Heart left ventricle (tissue), 16 donors: ENCODE measurements around the gene KRI1. TPM values are rescaled to one million over a fixed set of nuclear protein-coding genes. Genes with fewer than 3 reads are reported as not detected.

Source experiments
- ATAC-seq, 4 donors: fragments of 200-7000 bp; cut with Tn5 transposase; one replicate each; pipeline ENCODE4 v1.9.1; 2020 to 2022; ENCODE audit warnings: moderate library complexity in 4 of 4, mild to moderate bottlenecking in 3 of 4, moderate number of reproducible peaks in 1 of 4
- DNase-seq, 5 donors: peaks; one replicate each; pipeline ENCODE4 v3.0.0-alpha.2; 2020
- H3K27ac ChIP-seq, 12 donors: fragments of 200-600 bp; sonication (generic) in 4 of 12; one replicate each; pipeline versions ENCODE4 v1.5.0 to v1.8.0; 2016 to 2022; ENCODE audit warnings: mild to moderate bottlenecking in 2 of 12
- H3K27me3 ChIP-seq, 9 donors: fragments of 200-600 bp; sonication (generic) in 2 of 9; one replicate each; pipeline versions ENCODE4 v1.5.1 to v1.8.0; 2016 to 2022; ENCODE audit warnings: mild to moderate bottlenecking in 3 of 9
- H3K36me3 ChIP-seq, 9 donors: fragments of 200-600 bp; sonication (generic) in 2 of 9; one replicate each; pipeline versions ENCODE4 v1.5.0 to v1.8.0; 2018 to 2022; ENCODE audit warnings: mild to moderate bottlenecking in 2 of 9
- H3K4me1 ChIP-seq, 12 donors: fragments of 200-600 bp; sonication (generic) in 4 of 12; one replicate each; pipeline versions ENCODE4 v1.5.0 to v1.8.0; 2016 to 2022; ENCODE audit warnings: mild to moderate bottlenecking in 3 of 12
- H3K4me3 ChIP-seq, 12 donors: fragments of 200-600 bp; sonication (generic) in 4 of 12; one replicate each; pipeline versions ENCODE4 v1.5.0 to v1.8.0; 2017 to 2022; ENCODE audit warnings: mild to moderate bottlenecking in 9 of 12, moderate library complexity in 4 of 12
- H3K9me3 ChIP-seq, 12 donors: fragments of 200-600 bp; sonication (generic) in 4 of 12; one replicate each; pipeline versions ENCODE4 v1.5.0 to v1.8.0; 2016 to 2022; ENCODE audit warnings: mild to moderate bottlenecking in 1 of 12
- POLR2A ChIP-seq, 2 donors: fragments of 450-650 bp; IDR thresholded peaks; one replicate each; pipeline ENCODE4 v1.6.1; 2017; ENCODE audit warnings: antibody characterized with exemption in 2 of 2, mild to moderate bottlenecking in 2 of 2, moderate library complexity in 2 of 2
- WGBS, 4 donors: extraction: QIAGEN DNeasy Blood & Tissue Kit in 2 of 4; methylation state at CpG; one replicate each; pipeline versions ENCODE4 v1.1.5 to v1.1.7; 2013 to 2018; 5-methylcytosine and 5-hydroxymethylcytosine counted together
- intact Hi-C, 10 donors: fragments of 100-400 bp; cut with DNase I; formaldehyde crosslinking; loops; one replicate each; pipeline versions ENCODE4 v1.11.1 to v1.14.2; 2022
- polyA plus RNA-seq, 2 donors: library from polyadenylated mRNA; stranded (reverse); fragments of 200-250 nt; gene quantifications; one replicate each; pipeline ENCODE4 v1.2.3, GENCODE V29; 2013
- total RNA-seq, 9 donors: library from RNA; depleted of rRNA in 2 of 9; stranded (reverse); fragments of >200 nt in 2 of 9; fragmentation: NEBNext Ultra II Directional in 3 of 9; extraction: Animal tissue kit (Norgen Biotek cat#: 25700) in 3 of 9; gene quantifications; one replicate each; pipeline versions ENCODE4 v1.1.0 to v1.2.4, GENCODE V29; 2016 to 2023
- TF ChIP-seq, protein P1 (sequence below), 12 donors: fragments of 200-600 bp; sonication (generic) in 4 of 12; IDR thresholded peaks; one replicate each; pipeline versions ENCODE4 v1.5.0 to v1.8.0; 2018 to 2022; ENCODE audit warnings: antibody characterized with exemption in 12 of 12, mild to moderate bottlenecking in 5 of 12
- donor health status: ischemic (EF 13 %, LVEDD 7.1; RV severe dilation, severe dysfunction).
- donor health status: healthy with polysubstance abuse.
- donor health status: DM: no; HTN: yes; CAD: no.
- donor health status: DM: no; HTN: no; CAD: no.
- donor health status: ischemic (EF 25% LVEDD 6.9; RV normal size, moderate dysfunction).
- donor health status: ischemic (EF 25% LVEDD 5.7; RV mildly dilated, moderate dysfunction).
- donor health status: healthy.
- donor health status: DM: yes; HTN: yes; CAD: no.
- donor health status: ischemic (EF 35%, LVEDD 5.7; RV mildly dilated, moderate dysfunction).
- donor health status: nonischemic (EF 11% LVEDD 7.7; RV severe dilation, severe dysfunction).
- donor health status: DM: yes; HTN: yes; CAD: no.
- donor health status: PGD.
- donor health status: ischemic (EF 29% LVEDD 5.4; RV normal size, mild dysfunction).
- donor health status: nonischemic (EF 23%, LVEDD 6.1; RV moderate dilation, normal function).

Gene KRI1
- total and polyA plus RNA-seq, 11 donors: 6.7 to 15.0 (median 10.4) TPM

DNA sequence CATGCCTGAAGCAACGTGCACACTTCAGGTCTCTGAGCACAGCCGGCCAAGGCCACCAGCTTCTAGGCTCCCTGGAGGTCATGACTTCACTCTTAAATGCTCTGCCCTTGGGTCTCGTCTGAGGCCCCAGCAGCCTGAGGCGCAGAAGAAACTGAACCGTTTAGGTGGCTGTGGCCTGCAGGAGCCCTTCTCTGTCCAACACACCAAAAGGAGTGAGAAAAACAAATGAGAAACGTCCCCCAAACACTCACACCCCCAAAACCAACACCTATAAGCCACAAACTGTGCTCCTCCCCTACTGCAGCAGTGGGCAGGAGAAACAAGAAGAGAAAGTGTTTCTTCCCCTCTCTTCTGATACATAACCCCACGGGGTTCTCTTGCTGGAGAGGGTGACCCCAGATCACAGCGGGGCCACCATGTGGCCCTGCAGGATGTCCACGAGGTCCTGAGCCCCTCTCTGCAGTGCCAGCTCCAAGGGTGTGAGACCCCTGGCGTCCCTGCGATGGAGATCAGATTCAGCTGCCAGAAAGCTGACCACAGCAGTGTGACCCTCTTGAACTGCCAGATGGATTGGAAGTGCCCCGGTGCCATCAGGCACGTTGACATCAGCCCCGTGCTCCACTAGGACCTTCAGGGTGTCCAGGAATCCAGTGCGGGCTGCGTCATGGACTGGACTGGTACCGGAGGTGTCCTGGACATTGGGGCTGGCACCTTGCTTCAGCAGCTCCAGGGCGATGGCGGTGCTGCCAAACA lies 1.0 kb upstream of the KRI1 start:
- DNase-seq (peak in 1 of 5 donors; percentile 50), ATAC-seq (no peak)
- peaks cover 8 to 47% (median 33%) of the 10 kb centered on the region in 12 donors for H3K4me1 ChIP-seq
- no peaks in the 10 kb centered on the region for H3K27me3 ChIP-seq
- intact Hi-C loops: loop anchor here in 8 of 10 donors (5.0 to 10.0 kb wide), 8 partner anchors 62 to 165 kb away; partner anchors contain the start of genes CDC37 (in 5 of the 8), KEAP1 (in 4 of the 8) and ILF3 (in 1 of the 8)
- peaks cover 0 to 13% (median 4%) of the 10 kb centered on the region in 9 donors for H3K36me3 ChIP-seq
- peak overlapping the region in 11 of 12 donors; percentile 64 to 94 (median 87) for H3K4me3 ChIP-seq
- WGBS, 4 donors: 59 to 72% (median 62%) methylated on average over 13 to 19 of the region's 19 CpGs
- H3K9me3 ChIP-seq: no peaks in the 10 kb centered on the region
- peak overlapping the region; percentile 19 to 91 (median 85) for H3K27ac ChIP-seq
- TF ChIP-seq, protein P1, sequence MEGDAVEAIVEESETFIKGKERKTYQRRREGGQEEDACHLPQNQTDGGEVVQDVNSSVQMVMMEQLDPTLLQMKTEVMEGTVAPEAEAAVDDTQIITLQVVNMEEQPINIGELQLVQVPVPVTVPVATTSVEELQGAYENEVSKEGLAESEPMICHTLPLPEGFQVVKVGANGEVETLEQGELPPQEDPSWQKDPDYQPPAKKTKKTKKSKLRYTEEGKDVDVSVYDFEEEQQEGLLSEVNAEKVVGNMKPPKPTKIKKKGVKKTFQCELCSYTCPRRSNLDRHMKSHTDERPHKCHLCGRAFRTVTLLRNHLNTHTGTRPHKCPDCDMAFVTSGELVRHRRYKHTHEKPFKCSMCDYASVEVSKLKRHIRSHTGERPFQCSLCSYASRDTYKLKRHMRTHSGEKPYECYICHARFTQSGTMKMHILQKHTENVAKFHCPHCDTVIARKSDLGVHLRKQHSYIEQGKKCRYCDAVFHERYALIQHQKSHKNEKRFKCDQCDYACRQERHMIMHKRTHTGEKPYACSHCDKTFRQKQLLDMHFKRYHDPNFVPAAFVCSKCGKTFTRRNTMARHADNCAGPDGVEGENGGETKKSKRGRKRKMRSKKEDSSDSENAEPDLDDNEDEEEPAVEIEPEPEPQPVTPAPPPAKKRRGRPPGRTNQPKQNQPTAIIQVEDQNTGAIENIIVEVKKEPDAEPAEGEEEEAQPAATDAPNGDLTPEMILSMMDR (IDR thresholded peaks at IDR 0.05): no peak
- TF ChIP-seq POLR2A (IDR thresholded peaks at IDR 0.05): no peak

DNA sequence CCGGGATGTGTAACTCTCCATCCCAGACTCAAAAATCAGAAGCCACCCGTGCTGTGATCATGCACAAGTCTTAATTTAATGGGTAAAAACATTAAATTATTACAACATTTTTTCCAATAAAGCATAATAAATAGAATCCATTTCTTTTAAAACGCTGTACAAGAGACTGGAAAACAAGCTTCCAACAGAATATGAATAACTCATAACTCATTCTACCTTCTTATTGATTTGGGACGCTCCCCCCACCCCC lies 523 bp upstream of the KRI1 start:
- Histone ChIP-seq H3K27ac (peak overlapping the region; percentile 19 to 91 (median 85)), H3K4me1 (peaks cover 8 to 46% (median 33%) of the 10 kb centered on the region in 12 donors), H3K36me3 (peaks cover 0 to 16% (median 6%) of the 10 kb centered on the region in 9 donors), H3K9me3 (no peaks in the 10 kb centered on the region), H3K4me3 (peak overlapping the region in 11 of 12 donors; percentile 64 to 94 (median 87)), H3K27me3 (no peaks in the 10 kb centered on the region)
- WGBS, 4 donors: 10 to 13% (median 11%) methylated on average over 4 of the region's 4 CpGs
- no peak for TF ChIP-seq POLR2A (IDR thresholded peaks at IDR 0.05)
- TF ChIP-seq, protein P1 (IDR thresholded peaks at IDR 0.05): no peak
- no peak for ATAC-seq
- intact Hi-C loops: loop anchor here in 8 of 10 donors (5.0 to 10.0 kb wide), 8 partner anchors 62 to 164 kb away; partner anchors contain the start of genes CDC37 (in 5 of the 8), KEAP1 (in 4 of the 8) and ILF3 (in 1 of the 8)
- DNase-seq: no peak

DNA sequence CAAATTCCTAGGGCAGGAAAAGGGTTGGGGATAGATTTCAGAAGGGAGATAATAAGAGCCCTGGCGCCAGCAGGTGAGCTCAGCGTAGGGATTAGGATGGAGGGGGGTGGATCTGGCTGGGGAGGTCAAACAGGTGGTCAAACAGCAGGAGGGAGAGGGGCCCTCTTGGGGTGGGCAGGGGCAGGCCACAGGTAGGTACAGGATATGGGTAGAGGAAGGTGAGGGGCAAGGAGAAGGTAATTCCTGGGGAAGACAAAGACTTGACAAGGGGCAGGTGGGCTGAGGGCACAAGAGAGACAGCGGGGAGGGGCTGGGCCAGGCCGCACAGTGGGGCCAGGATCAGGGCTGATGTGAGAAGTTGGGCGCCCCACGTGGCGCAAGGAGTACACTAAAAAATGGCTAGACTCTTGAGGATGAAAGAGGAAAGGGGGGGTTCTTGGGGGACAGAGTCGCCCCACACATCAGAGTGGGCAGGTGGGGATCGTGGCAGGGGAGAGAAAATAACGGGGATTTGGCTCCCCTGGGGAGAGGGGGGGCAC lies 713 bp downstream of the KRI1 start:
- intact Hi-C loops: loop anchor here in 8 of 10 donors (2.0 to 10.0 kb wide), 10 partner anchors 18 to 163 kb away; partner anchors contain the start of genes CDC37 (in 5 of the 8), KEAP1 (in 4 of the 8) and ILF3 (in 1 of the 8)
- no peaks in the 10 kb centered on the region for H3K9me3 ChIP-seq
- DNase-seq (peak in 2 of 5 donors; percentile 45 to 50), ATAC-seq (peak in 1 of 4 donors; percentile 4)
- H3K4me3 ChIP-seq: peak overlapping the region; percentile 64 to 94 (median 86)
- peaks cover 8 to 46% (median 33%) of the 10 kb centered on the region in 12 donors for H3K4me1 ChIP-seq
- TF ChIP-seq POLR2A (IDR thresholded peaks at IDR 0.05): no peak
- TF ChIP-seq, protein P1 (IDR thresholded peaks at IDR 0.05): no peak
- H3K36me3 ChIP-seq: peaks cover 0 to 29% (median 18%) of the 10 kb centered on the region in 9 donors
- H3K27me3 ChIP-seq: no peaks in the 10 kb centered on the region
- WGBS, 4 donors: 19 to 35% (median 28%) methylated on average over 10 of the region's 10 CpGs
- peak overlapping the region; percentile 68 to 91 (median 85) for H3K27ac ChIP-seq

DNA sequence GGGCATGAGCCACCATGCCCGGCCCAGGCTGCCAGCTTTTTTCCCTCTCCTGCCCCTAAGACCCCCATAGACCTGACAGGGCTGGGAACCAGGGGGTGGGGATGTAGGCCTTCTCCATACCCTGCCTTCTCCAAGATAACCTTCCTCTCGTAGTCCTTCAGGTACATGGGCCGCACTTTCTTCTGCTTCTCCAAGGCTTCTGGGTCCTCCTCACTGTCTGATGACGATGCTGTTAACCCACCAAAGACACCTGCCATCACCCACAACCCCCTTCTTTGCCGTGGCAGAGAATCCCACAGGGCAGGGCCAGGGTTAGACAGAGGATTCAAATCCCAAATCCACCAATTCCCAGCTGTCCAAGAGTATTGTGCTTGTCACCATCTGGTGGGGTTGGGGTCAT lies 3.2 kb downstream of the KRI1 start:
- Histone ChIP-seq H3K4me1 (peaks cover 3 to 27% (median 21%) of the 10 kb centered on the region in 12 donors), H3K27me3 (no peaks in the 10 kb centered on the region), H3K9me3 (no peaks in the 10 kb centered on the region), H3K36me3 (peaks cover 0 to 54% (median 43%) of the 10 kb centered on the region in 9 donors), H3K4me3 (no peak overlapping the region), H3K27ac (no peak overlapping the region)
- WGBS, 4 donors: 89 to 96% (median 93%) methylated on average over 5 of the region's 5 CpGs
- ATAC-seq (no peak), DNase-seq (no peak)
- TF ChIP-seq POLR2A (IDR thresholded peaks at IDR 0.05): no peak
- TF ChIP-seq, protein P1 (IDR thresholded peaks at IDR 0.05): no peak
- intact Hi-C loops: loop anchor here in 7 of 10 donors (10.0 kb wide), 3 partner anchors 58 to 158 kb away; partner anchors contain the start of genes CDC37 (in 4 of the 7) and KEAP1 (in 2 of the 7)
